KG1 (cell line): ENCODE results near the gene DAG1.

Experiments
- DNase-seq: peaks from one replicate; lab custom pipeline; 2025; lab: John Stamatoyannopoulos, UW

DAG1 gene

GRCh38 chr3:49518441-49518840 is 48.4 kb downstream of the DAG1 start:
- DNase-seq: no peak

- no peak for DNase-seq
These were observed 49.2 kb downstream of the DAG1 start for GRCh38 chr3:49519296-49519695.

- DNase-seq: no peak
These were observed 49.9 kb downstream of the DAG1 start for GRCh38 chr3:49519916-49520385.

- no peak for DNase-seq
These were observed 54.0 kb downstream of the DAG1 start for GRCh38 chr3:49523756-49524747.

GRCh38 chr3:49529567-49529966 is 59.5 kb downstream of the DAG1 start:
- no peak for DNase-seq

- no peak for DNase-seq
These were observed 60.2 kb downstream of the DAG1 start for GRCh38 chr3:49530231-49530630.

- no peak for DNase-seq
These were observed 60.6 kb downstream of the DAG1 start for GRCh38 chr3:49530701-49531100.

- no peak for DNase-seq
These were observed 61.2 kb downstream of the DAG1 start for GRCh38 chr3:49531218-49531617.

- DNase-seq: no peak
These were observed 61.6 kb downstream of the DAG1 start for GRCh38 chr3:49531715-49532114.

- DNase-seq: no peak
These were observed 63.0 kb downstream of the DAG1 start for GRCh38 chr3:49533031-49533430.

GRCh38 chr3:49533786-49534519 is 63.9 kb downstream of the DAG1 start:
- no peak for DNase-seq

GRCh38 chr3:49534581-49535441 is 64.7 kb downstream of the DAG1 start:
- DNase-seq: no peak

- no peak for DNase-seq
These were observed 66.2 kb downstream of the DAG1 start for GRCh38 chr3:49535971-49536874.

- DNase-seq: no peak
These were observed 66.9 kb downstream of the DAG1 start for GRCh38 chr3:49536875-49537533.

- DNase-seq: peak; percentile 95
These were observed 69.8 kb downstream of the DAG1 start for GRCh38 chr3:49539659-49540560.

GRCh38 chr3:49552087-49552486 is 82.0 kb downstream of the DAG1 start:
- DNase-seq: no peak

- DNase-seq: no peak
These were observed 83.2 kb downstream of the DAG1 start for GRCh38 chr3:49553324-49553691.

GRCh38 chr3:49553692-49554632 is 83.9 kb downstream of the DAG1 start, which contains the start of gene BSN:
Gene BSN, plus strand, starts transcription at chr3:49554477. Its CDS starts 126 bp downstream, at chr3:49554603.
- peak; percentile 74 for DNase-seq
